ENCODE data around the gene CFAP206. TPM values are rescaled to one million over a fixed set of nuclear protein-coding genes. Genes with fewer than 3 reads are reported as not detected.
A peak's percentile ranks its signal among the peaks of the same experiment; 100 is the strongest.

The CFAP206 gene
- total and polyA plus RNA-seq, 2 donors (not counting 3 experiments of a cell fraction or from before 2014, with no cell fraction given): 0.15 to 0.20 TPM

GRCh38 chr6:87393026-87393622, 14.6 kb upstream of the CFAP206 start:
- TF ChIP-seq, protein P1, sequence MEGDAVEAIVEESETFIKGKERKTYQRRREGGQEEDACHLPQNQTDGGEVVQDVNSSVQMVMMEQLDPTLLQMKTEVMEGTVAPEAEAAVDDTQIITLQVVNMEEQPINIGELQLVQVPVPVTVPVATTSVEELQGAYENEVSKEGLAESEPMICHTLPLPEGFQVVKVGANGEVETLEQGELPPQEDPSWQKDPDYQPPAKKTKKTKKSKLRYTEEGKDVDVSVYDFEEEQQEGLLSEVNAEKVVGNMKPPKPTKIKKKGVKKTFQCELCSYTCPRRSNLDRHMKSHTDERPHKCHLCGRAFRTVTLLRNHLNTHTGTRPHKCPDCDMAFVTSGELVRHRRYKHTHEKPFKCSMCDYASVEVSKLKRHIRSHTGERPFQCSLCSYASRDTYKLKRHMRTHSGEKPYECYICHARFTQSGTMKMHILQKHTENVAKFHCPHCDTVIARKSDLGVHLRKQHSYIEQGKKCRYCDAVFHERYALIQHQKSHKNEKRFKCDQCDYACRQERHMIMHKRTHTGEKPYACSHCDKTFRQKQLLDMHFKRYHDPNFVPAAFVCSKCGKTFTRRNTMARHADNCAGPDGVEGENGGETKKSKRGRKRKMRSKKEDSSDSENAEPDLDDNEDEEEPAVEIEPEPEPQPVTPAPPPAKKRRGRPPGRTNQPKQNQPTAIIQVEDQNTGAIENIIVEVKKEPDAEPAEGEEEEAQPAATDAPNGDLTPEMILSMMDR (IDR thresholded peaks at IDR 0.05; ENCODE audit: extremely low read depth in 1 of 2, insufficient read depth in 1 of 2, low read depth in 1 of 2, low read length in 2 of 2): peak; percentile 32 to 39
- no peak for TF ChIP-seq POLR2A (IDR thresholded peaks at IDR 0.05; ENCODE audit: low read depth, low read length)
- no peak overlapping the region for H3K4me2 ChIP-seq (ENCODE audit: insufficient read depth, low read length)
- intact Hi-C loops (cut with micrococcal nuclease) (loop anchor here (1.0 to 10.0 kb wide), 6 partner anchors 326 to 1479 kb away; no protein-coding TSS in a partner anchor), dilution Hi-C loops (cut with MboI; ENCODE audit: extremely low pct_ligation_motif_present, low sequenced_read_pairs) (no loop called here)
- POLR2A ChIA-PET: no interaction called here
- no peaks in the 10 kb centered on the region for H3K79me2 ChIP-seq (ENCODE audit: control insufficient read depth, insufficient read depth, low read length)
- no peak overlapping the region for H3K9ac ChIP-seq (replicated peaks; ENCODE audit: extremely low read depth, insufficient read depth, low read length)
- H3K27ac ChIP-seq (ENCODE audit: insufficient read depth, low read depth, low read length): no peak overlapping the region
- no peaks in the 10 kb centered on the region for H3K4me1 ChIP-seq (ENCODE audit: control insufficient read depth, extremely low read depth, insufficient read depth, low read length)
- no TSS peak for BruUV-seq (replicated peaks)
- H3K9me1 ChIP-seq (replicated peaks; ENCODE audit: control insufficient read depth, extremely low read depth, insufficient read depth, low read length): no peaks in the 10 kb centered on the region
- no peak overlapping the region for H3K4me3 ChIP-seq (replicated peaks in 1 of 3; ENCODE audit: insufficient read depth in 1 of 3, low read depth in 1 of 3, low read length in 3 of 3)
- H3K27me3 ChIP-seq (ENCODE audit: control insufficient read depth in 2 of 2, insufficient read depth in 2 of 2, low read length in 2 of 2): no peaks in the 10 kb centered on the region
- DNase-seq (ENCODE audit: low read depth, low spot score) (peak; percentile 73), FAIRE-seq (peak; percentile 85)
- no peaks in the 10 kb centered on the region for H3K36me3 ChIP-seq (ENCODE audit: control insufficient read depth in 2 of 2, extremely low read depth in 1 of 2, insufficient read depth in 2 of 2, low read length in 2 of 2)
- CTCF ChIA-PET: interaction anchor here (0.6 to 2.6 kb wide), 45 partner anchors 8 to 1477 kb away, joined by 3 to 45 read pairs (median 4); partner anchors contain the start of genes CFAP206, ORC3, RARS2 and SLC35A1
- H3K9me3 ChIP-seq (replicated peaks; ENCODE audit: control insufficient read depth, insufficient read depth, low read length): no peaks in the 10 kb centered on the region
- no peaks in the 10 kb centered on the region for H4K20me1 ChIP-seq (replicated peaks; ENCODE audit: control insufficient read depth, extremely low read depth, insufficient read depth, low read length)
- no peak overlapping the region for H2AFZ ChIP-seq (ENCODE audit: low read depth, low read length)

DNA sequence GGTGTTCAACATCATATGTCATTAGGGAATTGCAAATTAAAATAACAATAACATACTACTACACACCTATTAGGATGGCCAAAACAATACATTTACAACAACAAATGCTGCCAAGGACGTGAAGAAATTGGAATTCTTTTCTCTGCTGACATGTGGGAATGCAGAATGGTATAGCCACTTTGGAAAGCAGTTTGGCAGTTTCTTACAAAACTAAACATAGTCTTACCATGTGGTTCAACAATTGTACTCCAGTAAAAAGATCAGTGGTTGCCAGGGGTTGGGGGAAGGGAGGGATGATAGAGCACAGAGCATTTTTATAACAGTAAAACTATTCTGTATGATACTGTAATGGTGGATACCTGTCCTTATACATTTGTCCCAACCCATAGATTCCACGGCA, 12.3 kb upstream of the CFAP206 start:
- H3K27ac ChIP-seq (ENCODE audit: insufficient read depth, low read depth, low read length): no peak overlapping the region
- H3K36me3 ChIP-seq (ENCODE audit: control insufficient read depth in 2 of 2, extremely low read depth in 1 of 2, insufficient read depth in 2 of 2, low read length in 2 of 2): no peaks in the 10 kb centered on the region
- FAIRE-seq: no peak
- no peaks in the 10 kb centered on the region for H3K27me3 ChIP-seq (ENCODE audit: control insufficient read depth in 2 of 2, insufficient read depth in 2 of 2, low read length in 2 of 2)
- no peak overlapping the region for H2AFZ ChIP-seq (ENCODE audit: low read depth, low read length)
- no peaks in the 10 kb centered on the region for H3K9me3 ChIP-seq (replicated peaks; ENCODE audit: control insufficient read depth, insufficient read depth, low read length)
- TF ChIP-seq, protein P1 (IDR thresholded peaks at IDR 0.05; ENCODE audit: extremely low read depth in 1 of 2, insufficient read depth in 1 of 2, low read depth in 1 of 2, low read length in 2 of 2): no peak
- TF ChIP-seq POLR2A (IDR thresholded peaks at IDR 0.05; ENCODE audit: low read depth, low read length) (no peak), FOS (IDR thresholded peaks at IDR 0.05; ENCODE audit: borderline replicate concordance, insufficient read depth, low read length) (no peak), EZH2 (IDR thresholded peaks at IDR 0.05; ENCODE audit: borderline replicate concordance, low read depth, low read length, severe bottlenecking) (no peak), GATA2 (IDR thresholded peaks at IDR 0.05; ENCODE audit: insufficient read depth, insufficient read length, low read depth, low read length) (no peak), MAX (IDR thresholded peaks at IDR 0.05; ENCODE audit: insufficient read depth, insufficient read length) (no peak), JUN (IDR thresholded peaks at IDR 0.05; ENCODE audit: borderline replicate concordance, insufficient read depth, insufficient read length, low read depth) (no peak), MYC (IDR thresholded peaks at IDR 0.05; ENCODE audit: low read depth, low read length) (no peak), POLR2AphosphoS5 (IDR thresholded peaks at IDR 0.05; ENCODE audit: insufficient read depth, low read depth, low read length) (no peak)
- dilution Hi-C loops (cut with MboI; ENCODE audit: extremely low pct_ligation_motif_present, low sequenced_read_pairs) (no loop called here), intact Hi-C loops (cut with micrococcal nuclease) (loop anchor here (10.0 kb wide), 1 partner anchor 519 kb away; no protein-coding TSS in a partner anchor)
- no peak overlapping the region for H3K4me2 ChIP-seq (ENCODE audit: insufficient read depth, low read length)
- ChIA-PET CTCF (no interaction called here), POLR2A (no interaction called here)
- H3K9me1 ChIP-seq (replicated peaks; ENCODE audit: control insufficient read depth, extremely low read depth, insufficient read depth, low read length): no peaks in the 10 kb centered on the region
- DNase-seq (ENCODE audit: low read depth, low spot score): no peak
- H3K79me2 ChIP-seq (ENCODE audit: control insufficient read depth, insufficient read depth, low read length): no peaks in the 10 kb centered on the region
- H3K4me1 ChIP-seq (ENCODE audit: control insufficient read depth, extremely low read depth, insufficient read depth, low read length): no peaks in the 10 kb centered on the region
- H3K4me3 ChIP-seq (replicated peaks in 1 of 3; ENCODE audit: insufficient read depth in 1 of 3, low read depth in 1 of 3, low read length in 3 of 3): no peak overlapping the region
- BruUV-seq (replicated peaks): no TSS peak
- no peaks in the 10 kb centered on the region for H4K20me1 ChIP-seq (replicated peaks; ENCODE audit: control insufficient read depth, extremely low read depth, insufficient read depth, low read length)
- H3K9ac ChIP-seq (replicated peaks; ENCODE audit: extremely low read depth, insufficient read depth, low read length): no peak overlapping the region

Measured in endothelial cell of umbilical vein (primary cell).